SK-N-SH (cell line): Measurements from ENCODE around the gene NFE2L3. TPM values are rescaled to one million over a fixed set of nuclear protein-coding genes. Genes with fewer than 3 reads are reported as not detected.

ENCODE experiments used
- ELF1 ChIP-seq: IDR thresholded peaks from 2 replicates; pipeline ENCODE4 v1.4.0; 2012
- GATA2 ChIP-seq: sonication (generic); formaldehyde crosslinking; IDR thresholded peaks from 2 replicates; pipeline ENCODE4 v1.5.0; 2020; ENCODE audit warnings: mild to moderate bottlenecking, missing genetic modification reagents
- IRF3 ChIP-seq: fragments of 150-350 bp; IDR thresholded peaks from 2 replicates; pipeline ENCODE4 v1.6.1; 2016; ENCODE audit warnings: mild to moderate bottlenecking, low read depth, low read length
- JUND ChIP-seq: IDR thresholded peaks from 2 replicates; pipeline ENCODE4 v1.4.0; 2012
- MEF2A ChIP-seq: IDR thresholded peaks from 2 replicates; pipeline ENCODE4 v1.4.0; 2012; ENCODE audit warnings: low read depth, borderline replicate concordance
- NRF1 ChIP-seq: IDR thresholded peaks from 2 replicates; pipeline ENCODE4 v1.6.1; 2012; ENCODE audit warnings: low read depth, mild to moderate bottlenecking, low read length
- PBX3 ChIP-seq: IDR thresholded peaks from 2 replicates; pipeline ENCODE4; 2012
- RCOR1 ChIP-seq: fragments of 150-350 bp; IDR thresholded peaks from 2 replicates; pipeline ENCODE4 v1.6.1; 2017; ENCODE audit warnings: antibody characterized with exemption, low read length
- REST ChIP-seq: IDR thresholded peaks from 2 replicates; pipeline ENCODE4 v1.6.1; 2012; ENCODE audit warnings: mild to moderate bottlenecking, low read depth, low read length, moderate library complexity
- SIN3A ChIP-seq: IDR thresholded peaks from 2 replicates; pipeline ENCODE4 v1.6.1; 2012; ENCODE audit warnings: low read depth, mild to moderate bottlenecking, low read length, moderate library complexity, borderline replicate concordance
- SMC3 ChIP-seq: IDR thresholded peaks from 2 replicates; pipeline ENCODE4 v1.6.1; 2012; ENCODE audit warnings: low read depth, low read length, improper control_type of control experiment
- TCF12 ChIP-seq: IDR thresholded peaks from 2 replicates; pipeline ENCODE4 v1.4.0; 2012
- USF1 ChIP-seq: IDR thresholded peaks from 2 replicates; pipeline ENCODE4 v1.4.0; 2012; ENCODE audit warnings: low read depth, borderline replicate concordance
- USF2 ChIP-seq: fragments of 150-350 bp; IDR thresholded peaks from 2 replicates; pipeline ENCODE4 v1.6.1; 2017; ENCODE audit warnings: antibody characterized with exemption, low read length, low read depth, borderline replicate concordance
- polyA plus RNA-seq, 3 experiments: library from polyadenylated mRNA; depleted of rRNA; stranded (reverse); fragments of >200 nt; gene quantifications; 2 replicates each; pipeline ENCODE4 v1.2.3, GENCODE V29; 2012

Gene NFE2L3
- polyA plus RNA-seq, 1 of the 3 experiments (the other 2 are of a cell fraction): 36.1 TPM

- no peak for TF ChIP-seq REST
- no peak for TF ChIP-seq JUND
- TF ChIP-seq SIN3A: no peak
- no peak for TF ChIP-seq MEF2A
- 0 out of 2 replicates have a peak, but pooled peaks have one; percentile 12 for TF ChIP-seq RCOR1
- TF ChIP-seq USF2: no peak
- no peak for TF ChIP-seq TCF12
- no peak for TF ChIP-seq NRF1
- TF ChIP-seq SMC3: peak; percentile 25
- no peak for TF ChIP-seq USF1
- no peak for TF ChIP-seq PBX3
- TF ChIP-seq GATA2 (CRISPR knock-in tag): no peak
- no peak for TF ChIP-seq IRF3
- TF ChIP-seq ELF1: no peak
Observed at GRCh38 chr7:26198133-26198780, 46.3 kb downstream of the NFE2L3 start (continued).
